MV-4-11 (cell line): ENCODE results near the gene PRKN.

ENCODE experiments used
- DNase-seq: peaks from one replicate; lab custom pipeline; 2025; lab: John Stamatoyannopoulos, UW

The PRKN gene

GRCh38 chr6:162239330-162239729 is 488.2 kb downstream of the PRKN start:
- no peak for DNase-seq

- no peak for DNase-seq
These were observed 488.9 kb downstream of the PRKN start for GRCh38 chr6:162238675-162239074.

GRCh38 chr6:162237331-162237730 is 490.2 kb downstream of the PRKN start:
- DNase-seq, result no peak

- DNase-seq, result no peak
These were observed 492.9 kb downstream of the PRKN start for GRCh38 chr6:162234631-162235030.

- DNase-seq, result no peak
These were observed 497.3 kb downstream of the PRKN start for GRCh38 chr6:162230147-162230752.

- no peak for DNase-seq
These were observed 498.5 kb downstream of the PRKN start for GRCh38 chr6:162229093-162229492.

GRCh38 chr6:162226803-162227202 is 500.8 kb downstream of the PRKN start:
- no peak for DNase-seq

- DNase-seq, result no peak
These were observed 505.0 kb downstream of the PRKN start for GRCh38 chr6:162222521-162222920.

GRCh38 chr6:162220876-162221275 is 506.7 kb downstream of the PRKN start:
- no peak for DNase-seq

- no peak for DNase-seq
These were observed 508.3 kb downstream of the PRKN start for GRCh38 chr6:162219266-162219665.

GRCh38 chr6:162217811-162218493 is 509.6 kb downstream of the PRKN start:
- no peak for DNase-seq

- no peak for DNase-seq
These were observed 510.5 kb downstream of the PRKN start for GRCh38 chr6:162217058-162217457.

GRCh38 chr6:162211777-162212176 is 515.8 kb downstream of the PRKN start:
- no peak for DNase-seq

GRCh38 chr6:162211022-162211421 is 516.5 kb downstream of the PRKN start:
- DNase-seq, result no peak

- DNase-seq, result no peak
These were observed 524.3 kb downstream of the PRKN start for GRCh38 chr6:162203287-162203686.

- DNase-seq, result no peak
These were observed 526.4 kb downstream of the PRKN start for GRCh38 chr6:162200945-162201690.

GRCh38 chr6:162200041-162200440 is 527.5 kb downstream of the PRKN start:
- no peak for DNase-seq

GRCh38 chr6:162198925-162199324 is 528.6 kb downstream of the PRKN start:
- DNase-seq, result no peak

GRCh38 chr6:162198076-162198475 is 529.5 kb downstream of the PRKN start:
- DNase-seq, result no peak

GRCh38 chr6:162195441-162195840 is 532.1 kb downstream of the PRKN start:
- DNase-seq, result no peak

- DNase-seq, result no peak
These were observed 536.6 kb downstream of the PRKN start for GRCh38 chr6:162190981-162191380.

GRCh38 chr6:162187168-162187935 is 540.2 kb downstream of the PRKN start:
- DNase-seq, result no peak
